Stimulated activated CD4-positive, alpha-beta T cell treated with anti-CD3 and anti-CD28 coated beads, Interleukin-2, amount 100 ng/mL, for 24 hours (primary cell): ENCODE data around the gene RSPH9.

Source experiments
- DNase-seq, 2 donors: peaks; one replicate each; pipeline ENCODE4 v3.0.0-alpha.2; 2020

Gene RSPH9

DNA sequence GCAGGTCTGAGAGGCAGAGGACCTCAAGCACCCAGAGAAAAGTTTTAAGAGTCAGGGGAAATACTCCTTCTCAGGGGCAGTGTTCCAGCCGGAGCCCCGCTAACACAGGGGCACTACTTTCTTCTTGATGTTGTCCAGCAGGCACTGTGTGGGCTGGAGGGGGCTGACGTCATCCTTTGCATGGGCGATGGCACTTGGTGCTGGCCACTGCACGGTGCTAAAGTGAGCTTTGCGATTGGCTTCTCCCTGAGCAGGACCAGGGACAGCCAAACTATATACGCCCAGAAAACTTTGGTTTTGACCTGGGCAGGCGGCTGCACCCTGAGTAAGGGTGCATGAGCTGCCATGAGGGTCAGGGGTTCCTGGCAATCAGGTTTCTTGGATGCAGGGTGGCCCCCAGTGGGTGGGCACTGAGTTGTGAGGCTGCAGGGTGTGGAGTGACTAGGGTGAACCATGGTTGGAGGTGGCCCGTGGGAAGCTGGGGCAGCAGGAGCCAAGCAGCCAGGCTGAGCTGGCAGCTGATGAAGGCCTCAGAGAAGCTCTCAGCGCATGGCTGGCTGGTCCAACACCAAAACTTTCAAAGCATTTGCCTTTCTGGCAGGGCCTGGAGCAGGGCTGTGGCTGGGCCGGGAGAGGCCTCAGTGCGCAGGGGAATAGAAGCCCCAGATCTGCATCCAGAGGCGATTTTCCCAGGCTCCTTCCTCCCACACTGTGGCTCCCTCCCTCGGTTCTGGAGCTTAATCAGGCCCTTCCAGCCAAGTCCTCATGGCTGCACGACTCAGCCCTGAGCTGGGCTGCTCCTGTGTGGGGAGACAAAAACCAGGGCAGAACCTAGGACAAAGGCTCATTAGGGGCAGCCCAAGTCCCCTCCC is 24.4 kb downstream of the RSPH9 start:
- no peak for DNase-seq

DNA sequence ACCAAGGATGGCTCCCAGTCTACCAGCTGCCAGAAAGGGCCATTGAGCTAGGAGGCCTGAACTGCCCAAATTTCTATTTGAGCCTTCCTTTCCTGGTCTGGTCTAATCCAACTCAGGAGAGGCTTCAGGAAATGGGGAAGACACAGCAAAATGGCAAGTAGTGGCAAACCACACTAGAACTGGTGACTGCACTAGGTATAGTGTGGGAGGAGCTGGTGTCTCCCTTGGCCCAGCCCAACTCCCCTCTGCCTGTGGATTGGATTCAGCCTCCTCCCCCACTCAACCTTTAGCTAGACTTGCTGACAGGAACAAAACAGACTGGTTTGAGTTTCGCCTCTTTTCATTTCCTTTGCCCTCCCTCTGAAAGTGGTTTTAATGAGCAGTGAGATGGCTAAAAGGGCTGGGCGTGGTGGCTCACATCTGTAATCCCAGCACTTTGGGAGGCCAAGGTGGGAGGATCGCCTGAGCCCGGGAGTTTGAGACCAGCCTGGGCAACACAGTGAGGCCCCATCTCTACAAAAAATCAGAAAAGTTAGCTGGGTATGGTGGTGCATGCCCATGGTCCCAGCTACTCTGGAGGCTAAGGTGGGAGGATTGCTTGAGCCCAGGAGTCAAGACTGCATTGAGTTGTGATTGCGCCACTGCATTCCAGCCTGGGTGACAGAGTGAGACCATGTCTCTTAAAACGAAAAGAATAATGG is 25.2 kb downstream of the RSPH9 start:
- DNase-seq: peak in 1 of 2 donors; percentile 15

DNA sequence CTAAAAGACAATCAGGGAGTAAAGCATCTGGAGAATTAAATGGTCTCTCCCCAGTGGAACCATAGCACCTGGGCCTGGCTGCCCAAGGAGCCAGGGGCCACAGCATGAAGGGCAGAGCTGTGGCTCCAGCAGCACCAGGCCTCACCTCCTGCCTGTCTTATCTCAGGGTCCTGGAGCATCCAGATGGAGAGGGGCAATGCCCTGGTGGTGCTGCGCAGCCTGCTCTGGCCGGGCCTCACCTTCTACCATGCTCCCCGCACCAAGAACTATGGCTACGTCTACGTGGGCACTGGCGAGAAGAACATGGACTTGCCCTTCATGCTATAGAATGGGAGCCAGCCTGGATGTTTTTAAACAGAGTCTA is 25.8 kb downstream of the RSPH9 start:
- DNase-seq: no peak

DNA sequence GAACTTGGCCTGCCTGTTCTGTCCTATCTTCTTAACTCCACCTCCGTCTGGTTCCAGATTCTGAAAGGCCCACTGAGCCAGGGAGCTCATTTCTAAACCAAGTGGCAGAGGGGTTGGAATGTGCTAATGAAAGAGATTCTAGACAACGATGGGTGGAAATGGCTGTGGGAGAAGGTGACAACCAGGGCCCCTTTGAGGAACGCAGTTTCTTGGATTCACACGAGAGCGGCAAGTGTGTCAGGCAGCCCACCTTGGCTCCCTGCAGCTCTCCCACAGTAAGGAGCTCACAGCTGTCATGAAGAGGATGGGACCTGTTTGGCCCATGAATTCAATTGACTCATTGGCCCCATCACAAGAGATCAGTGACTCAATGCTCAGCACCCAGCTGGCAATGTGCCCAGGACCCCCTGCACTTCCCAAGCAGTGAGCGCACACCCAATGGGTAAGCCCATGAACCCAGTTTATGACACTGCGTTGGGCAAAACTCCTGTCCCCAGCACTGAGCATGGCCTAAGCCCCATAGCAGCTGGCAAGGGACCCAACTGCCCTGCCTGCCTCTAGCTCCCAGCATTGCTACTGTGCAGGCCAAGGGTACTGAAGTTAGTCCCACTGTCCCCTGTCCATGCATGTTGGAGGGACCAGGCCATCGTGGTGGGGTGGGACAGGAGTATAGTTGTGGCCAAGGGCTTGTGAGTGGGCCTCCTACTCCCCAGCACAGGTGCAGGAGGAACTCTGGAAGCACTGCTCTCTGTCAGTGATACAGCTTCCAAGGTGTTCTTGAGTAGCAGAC is 26.4 kb downstream of the RSPH9 start:
- no peak for DNase-seq

DNA sequence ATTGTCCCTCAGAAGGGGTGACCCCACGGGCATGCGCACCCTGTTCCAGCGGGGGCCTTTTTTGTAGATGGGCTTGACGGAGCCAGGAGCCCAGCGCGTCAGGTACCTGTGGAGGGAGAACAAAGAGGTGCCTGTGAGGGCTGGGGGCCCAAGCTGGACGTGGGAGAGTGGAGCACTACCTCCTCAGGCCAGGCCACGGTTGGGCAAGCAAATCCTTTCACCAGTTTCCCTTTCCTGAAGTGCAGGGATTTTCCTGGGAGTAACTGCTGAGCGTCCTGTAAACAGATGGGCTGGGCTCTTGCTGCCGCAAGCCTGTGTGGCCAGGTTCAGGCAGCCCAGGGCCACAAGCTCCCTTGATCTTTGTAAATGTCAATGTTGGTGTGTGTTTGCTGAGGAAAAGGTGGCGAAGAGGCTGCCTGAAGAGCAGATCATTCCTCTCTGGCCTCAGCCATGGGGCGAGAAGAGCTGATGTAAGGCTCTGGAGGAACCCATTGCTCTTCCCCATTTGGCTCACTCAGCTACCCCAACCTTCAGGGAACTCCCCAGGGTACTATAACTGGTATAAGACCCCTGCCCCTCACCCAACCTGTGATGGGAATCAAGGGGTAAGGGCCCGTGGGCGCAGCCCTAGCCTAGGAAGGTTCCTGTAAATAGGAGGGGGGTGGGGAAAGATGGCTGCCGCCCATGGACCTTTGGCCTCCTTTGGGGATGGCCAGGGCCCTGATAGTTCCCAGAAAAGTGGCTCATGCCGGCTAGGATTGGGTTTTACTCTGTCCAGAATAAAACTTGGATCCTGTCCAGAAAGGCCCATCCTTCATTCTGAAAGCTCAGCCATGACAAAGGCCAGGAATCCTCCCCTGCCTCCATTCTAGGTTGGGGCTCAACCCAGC is 27.2 kb downstream of the RSPH9 start:
- no peak for DNase-seq

DNA sequence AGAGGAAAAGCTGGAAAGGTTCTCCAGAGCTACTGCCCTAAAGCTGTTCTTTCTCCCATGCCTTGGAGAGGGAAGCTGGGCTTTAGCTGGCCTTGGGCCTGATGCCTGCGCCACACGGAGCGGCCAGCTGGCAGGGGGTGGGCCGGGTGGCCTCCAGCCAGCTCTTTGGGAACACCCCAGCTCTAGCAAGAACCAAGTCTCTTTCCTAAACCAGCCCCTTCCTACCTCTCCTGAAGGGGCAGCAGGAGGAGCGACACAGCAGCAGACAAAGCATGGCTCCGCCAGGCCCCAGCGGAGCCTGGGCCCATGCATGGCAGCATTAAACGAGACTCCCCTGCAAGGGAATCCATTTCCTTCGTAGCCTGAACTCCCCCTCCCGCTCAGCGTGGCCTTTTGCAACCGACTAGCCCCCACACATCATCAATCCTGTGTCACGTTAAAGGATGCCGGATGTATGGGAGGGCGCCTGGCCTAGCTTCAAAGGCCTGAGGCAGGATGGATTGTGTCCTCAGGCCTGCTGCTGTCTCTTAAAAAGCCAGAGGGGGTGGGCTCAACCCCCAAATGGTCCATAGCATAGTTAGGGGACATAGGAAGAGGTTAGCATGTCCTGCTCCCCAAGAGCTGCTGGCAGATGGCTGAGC is 28.7 kb downstream of the RSPH9 start:
- DNase-seq: no peak

DNA sequence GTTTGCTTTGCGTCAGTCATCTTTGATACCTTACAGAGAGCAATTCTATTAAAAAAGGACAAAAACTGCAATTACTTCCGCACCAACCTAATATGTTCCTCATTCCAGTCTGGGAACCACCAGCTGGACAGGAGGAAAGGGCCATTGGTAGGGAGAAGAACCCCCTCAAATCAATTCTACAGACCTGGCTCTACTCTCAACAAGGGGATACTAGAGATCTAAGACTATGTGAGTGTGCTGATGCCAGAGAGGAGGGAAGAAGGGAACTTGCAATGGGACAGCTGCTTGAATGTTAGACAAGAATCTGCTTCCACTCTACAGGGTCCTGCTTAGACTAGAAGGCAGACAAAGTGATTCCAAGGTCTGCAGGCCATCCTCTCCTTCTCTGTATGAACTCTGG is 29.5 kb downstream of the RSPH9 start:
- DNase-seq: no peak

DNA sequence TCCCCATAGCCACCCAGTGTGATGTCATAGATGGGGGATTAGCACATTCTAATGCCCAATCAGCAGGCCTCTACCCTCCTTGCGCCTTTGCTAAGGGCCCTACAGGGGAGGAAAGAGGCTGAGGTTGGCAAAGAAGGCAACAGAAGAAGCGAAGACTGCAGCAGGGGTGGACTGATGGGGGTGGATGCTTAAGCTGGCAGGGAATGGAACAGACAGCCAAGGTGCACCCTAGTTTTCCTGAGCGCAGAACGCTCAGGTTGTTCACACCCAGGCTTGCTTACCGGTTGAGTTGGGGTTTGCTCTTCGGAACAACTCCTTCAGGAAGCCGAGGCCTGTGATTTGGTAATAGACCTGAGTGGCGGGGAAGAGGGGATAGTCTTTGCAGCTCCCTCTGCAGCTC is 30.1 kb downstream of the RSPH9 start:
- DNase-seq: no peak

DNA sequence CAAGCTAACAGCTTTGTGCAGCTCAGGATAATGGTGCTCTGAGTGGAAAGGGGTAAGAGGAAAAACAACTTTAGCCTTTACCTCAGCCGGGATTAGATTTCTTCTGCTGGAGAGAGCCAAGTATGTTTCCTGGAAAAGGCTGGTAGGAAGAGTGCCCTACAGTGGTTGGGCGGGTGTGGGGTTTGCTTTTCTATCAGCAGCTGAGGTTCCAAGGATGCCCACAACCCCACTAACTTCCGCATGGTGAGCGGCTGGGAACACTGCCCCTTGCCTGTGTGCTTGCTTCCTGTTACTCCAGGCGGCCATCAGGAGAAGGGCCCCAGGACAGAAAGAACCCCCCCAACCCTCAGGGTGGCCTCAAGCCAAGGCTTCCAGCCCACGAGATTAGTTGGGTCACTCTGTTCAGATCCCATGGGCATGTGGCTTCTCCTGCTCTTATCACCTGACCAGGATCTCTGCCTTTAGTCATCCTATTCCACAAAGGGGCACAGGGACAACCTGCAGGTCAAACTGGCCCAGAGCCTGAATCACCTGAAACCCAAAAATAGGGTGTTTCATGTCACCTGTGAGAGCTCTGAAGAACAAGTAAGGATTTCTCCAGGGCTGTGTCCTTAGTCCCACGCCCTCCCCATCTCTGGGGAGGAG is 32.2 kb downstream of the RSPH9 start:
- no peak for DNase-seq

DNA sequence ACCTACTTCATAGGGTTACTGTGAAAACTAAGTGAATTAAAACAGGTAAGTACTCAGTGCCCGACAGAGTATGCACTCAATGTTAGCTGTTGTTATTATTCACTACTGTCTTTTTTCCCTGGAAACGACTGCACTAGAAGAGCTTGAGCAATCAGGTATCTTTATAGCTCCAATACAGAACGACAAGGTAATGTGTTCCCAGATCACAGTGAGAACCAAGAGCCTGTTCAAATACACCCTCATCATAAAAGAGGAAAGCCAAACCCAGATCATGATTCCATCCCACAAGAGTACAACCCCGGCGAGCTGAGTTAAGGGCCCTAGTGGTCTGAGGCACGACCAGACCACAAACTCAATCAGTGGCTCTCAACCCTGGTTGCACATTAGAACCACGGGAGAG is 32.9 kb downstream of the RSPH9 start:
- DNase-seq: no peak

DNA sequence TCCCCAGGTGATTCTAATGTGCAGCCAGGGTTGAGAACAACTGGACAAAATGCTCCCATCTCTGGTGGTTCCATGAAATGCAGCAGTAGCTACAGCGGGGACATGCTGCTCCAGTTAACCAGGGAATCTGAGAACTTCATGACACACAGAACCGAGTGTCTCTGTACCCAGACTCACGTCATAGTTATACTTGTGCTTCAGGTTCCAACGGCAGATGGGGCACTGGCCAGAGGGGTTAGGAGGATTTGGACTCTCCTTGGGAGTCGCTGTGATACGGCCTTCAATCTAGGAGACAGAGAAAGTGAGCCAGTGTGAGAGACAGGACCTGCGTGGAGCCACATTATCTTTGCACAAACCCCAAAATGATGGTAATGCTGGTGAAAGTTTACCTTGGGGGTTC is 33.5 kb downstream of the RSPH9 start:
- DNase-seq: no peak

DNA sequence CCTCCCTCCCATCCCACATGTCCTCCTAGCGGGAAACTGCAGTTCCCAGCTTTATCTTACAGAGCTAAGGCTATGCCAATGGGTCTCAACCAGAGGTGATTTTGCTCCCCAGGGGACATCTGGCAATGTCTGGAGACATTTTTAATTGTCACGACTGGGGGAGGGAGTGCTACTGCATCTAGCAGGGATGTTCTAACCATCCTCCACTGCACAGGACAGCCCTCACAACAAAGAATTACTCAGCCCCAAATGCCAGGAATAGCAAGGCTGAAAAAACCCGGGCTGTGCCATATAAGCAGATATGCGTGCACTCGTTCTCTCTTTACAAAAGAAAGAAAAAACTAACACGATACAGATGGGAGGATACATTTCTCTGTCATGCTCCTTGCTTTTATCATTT is 34.2 kb downstream of the RSPH9 start:
- DNase-seq: no peak

DNA sequence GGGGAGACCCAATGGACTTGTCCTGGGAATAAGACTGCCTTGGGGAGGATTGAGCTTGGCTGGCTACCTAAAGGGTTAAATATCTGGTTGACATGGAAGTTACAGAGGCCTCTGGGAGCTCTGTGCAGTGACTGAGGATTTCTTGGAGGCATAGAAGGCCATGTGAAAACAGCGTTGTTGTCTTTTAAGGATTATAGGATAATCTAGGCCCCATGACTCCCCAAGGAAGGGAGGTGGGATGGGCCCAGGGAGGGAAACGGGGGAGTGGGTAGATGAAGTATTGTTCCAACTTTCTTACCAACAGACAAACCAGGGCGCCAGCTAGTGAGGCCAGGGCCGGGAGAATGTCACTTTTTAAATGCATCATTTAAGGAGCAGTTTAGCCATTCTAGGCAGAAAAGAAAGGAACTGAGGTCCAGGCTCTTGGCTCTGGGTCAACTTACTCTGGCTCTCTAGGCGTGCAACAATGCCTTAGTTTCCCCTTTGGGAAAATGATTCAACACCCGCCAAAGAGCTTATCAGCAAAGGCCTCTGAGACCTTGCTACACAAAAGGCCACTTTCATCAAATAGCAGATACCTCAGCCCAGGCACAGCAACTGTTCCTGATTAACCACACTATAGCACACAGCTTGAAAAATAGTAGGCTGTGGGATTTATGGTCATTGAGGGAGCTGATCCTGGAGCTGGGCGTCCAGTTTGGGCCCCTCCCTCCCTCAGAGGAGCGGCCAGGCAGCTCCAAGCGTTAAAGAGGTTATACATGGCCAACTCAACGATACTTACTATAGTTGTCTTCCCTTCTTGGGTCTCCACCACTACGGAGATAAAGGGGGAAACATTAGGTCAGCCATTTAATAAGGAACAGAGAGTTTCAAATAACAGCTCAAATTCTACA is 35.7 kb downstream of the RSPH9 start:
- no peak for DNase-seq

DNA sequence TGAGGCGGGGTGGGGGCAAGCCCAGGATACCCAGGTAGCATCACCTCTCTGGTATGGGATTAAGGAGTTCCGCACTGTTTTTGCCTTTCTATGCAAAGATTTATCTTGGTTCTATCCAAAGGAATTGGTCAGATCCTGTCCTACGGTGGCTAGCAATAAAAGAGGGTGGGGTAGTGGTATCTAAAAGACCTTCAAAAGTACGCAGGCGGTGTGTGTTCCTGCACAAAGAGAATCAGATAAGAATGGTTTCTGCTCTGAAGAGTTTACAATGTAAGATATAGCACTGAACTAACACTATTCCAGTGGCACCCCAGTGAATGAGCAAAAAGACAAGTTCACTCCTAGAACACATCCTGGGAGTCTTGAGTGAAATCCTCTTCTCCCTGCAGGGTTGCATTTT is 36.5 kb downstream of the RSPH9 start:
- no peak for DNase-seq

DNA sequence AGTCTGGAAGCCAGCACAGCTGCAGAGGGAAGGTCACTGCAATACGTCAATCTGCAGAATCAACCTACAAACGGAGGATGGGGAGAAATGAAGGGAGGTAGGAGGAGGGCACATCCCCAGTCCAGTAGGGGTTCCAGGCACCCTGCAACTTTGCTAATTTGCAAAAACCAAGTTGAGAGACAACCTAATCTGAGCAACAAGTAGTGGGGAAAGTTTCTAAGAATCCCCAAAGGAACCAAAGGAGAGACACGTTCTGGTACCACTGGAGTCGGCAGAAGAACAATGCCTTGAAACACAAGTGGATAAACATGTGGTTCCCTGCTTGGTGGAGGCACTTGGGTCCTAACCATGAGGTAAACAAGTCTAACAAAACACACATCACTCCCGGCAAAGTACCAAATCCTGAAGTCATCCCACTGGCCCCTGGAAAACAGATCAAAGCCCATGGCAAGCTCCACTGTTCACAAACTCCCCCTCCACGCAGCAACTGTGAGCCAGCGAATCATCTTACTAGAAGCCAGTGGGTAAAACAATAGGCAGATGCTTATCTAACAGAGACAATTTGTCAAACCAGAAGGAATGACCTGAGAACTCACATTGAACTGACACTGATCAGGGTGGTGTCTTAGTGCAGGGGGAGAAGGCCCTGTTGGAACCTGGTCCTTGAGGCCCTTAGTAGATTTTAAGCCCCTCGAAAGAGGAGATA is 38.0 kb downstream of the RSPH9 start:
- DNase-seq: no peak

DNA sequence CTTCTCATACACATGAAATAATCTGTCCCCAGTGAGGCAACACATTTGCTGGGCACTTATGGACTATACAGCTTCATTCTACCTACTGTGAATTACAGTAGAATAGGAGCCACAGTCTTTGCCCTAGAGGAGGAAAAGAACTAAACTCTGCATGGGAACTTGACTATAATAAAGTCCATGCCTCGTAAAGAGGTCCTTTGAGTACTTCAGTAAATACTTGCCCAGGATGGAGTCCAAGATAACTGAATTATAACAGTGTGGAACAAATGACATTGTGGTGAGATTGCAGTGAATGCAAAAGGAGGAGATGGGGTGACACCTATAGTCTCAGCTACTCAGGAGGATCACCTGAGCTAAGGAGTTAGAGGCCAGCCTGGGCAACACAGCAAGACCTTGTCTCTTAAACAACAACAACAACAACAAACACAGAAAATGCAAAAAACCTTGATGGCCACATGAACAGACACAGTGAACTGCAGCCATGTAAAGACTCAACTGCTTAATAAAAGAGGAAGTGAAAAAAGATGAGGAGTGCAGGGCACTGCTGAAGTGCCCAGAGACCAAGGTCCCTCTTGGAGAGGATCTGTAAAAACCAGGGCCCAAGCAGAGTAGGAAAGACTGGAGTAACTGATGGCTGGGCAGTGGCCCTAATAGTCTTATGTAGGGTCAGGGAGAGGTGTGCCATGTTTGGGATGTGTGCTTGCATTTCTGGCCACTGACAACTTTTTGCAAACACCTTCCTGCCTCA is 39.0 kb downstream of the RSPH9 start:
- DNase-seq: no peak

DNA sequence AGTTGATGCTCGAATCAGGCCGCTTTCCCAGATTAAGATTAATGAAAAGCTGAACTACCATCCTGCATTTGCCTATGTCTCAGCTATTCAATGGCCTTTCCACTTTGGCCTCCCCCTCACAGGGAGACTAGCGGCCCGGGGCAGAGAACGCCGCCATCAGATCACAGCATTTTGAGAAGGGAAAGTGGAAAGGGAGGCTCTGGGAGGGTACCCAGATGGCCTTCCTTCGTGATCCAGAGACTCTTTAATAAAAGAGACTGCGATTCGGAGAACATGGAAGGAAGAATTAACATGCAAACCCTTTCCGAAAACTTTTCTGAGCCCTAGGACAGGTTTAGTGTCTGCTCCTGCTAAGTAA is 42.2 kb downstream of the RSPH9 start:
- no peak for DNase-seq

DNA sequence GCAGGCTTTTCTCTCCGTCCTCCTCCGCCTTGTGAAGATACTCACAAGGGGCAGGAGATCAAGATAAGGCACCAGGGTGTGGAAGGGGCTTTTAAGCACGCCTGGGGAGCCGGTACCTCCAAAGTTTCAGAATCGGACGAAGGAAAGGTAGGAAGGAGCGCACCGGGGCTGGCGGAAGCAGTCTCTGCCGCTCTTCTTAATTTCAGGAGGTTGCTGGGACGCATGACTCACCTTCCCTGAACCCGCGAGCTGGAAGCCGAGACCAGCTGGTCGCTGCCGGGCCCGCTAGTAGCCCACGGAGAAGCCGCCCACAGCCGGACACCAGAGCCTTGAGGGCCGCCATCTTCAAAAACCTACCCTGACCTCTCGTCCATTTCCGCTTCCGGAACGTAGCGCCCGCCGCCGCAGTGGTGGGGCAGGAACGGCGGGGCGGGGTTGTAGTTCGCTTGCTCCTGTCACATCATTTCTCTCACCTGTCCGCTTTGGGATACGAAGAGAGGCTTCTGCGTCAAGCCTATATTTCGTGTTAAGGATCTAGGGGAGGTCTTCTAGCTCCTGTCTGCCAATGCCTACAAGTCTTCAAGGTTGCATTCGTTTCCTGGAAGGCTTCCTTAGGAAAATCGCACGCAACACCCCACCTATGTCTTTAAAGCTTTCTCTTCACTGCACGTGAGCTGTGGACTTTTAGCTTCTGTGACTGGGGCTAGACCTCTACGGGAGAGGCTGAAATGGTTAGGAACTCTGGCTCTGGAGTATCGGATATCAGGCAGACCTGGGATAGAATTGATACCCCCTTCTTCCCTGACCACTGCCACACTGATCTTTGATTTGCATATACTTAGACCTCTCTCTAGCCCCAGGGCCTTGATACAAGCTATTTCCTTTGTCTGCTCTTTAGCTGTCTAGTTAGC is 42.9 kb downstream of the RSPH9 start, which contains the start of gene MRPS18A:
TSS of gene MRPS18A (minus strand) at position 355 of the 911 bp plus-strand sequence. CDS start at position 343, 12 bp downstream.
- peak; percentile 83 to 88 for DNase-seq
